PC-3 (cell line): ENCODE data around the gene DUS1L. TPM values are rescaled to one million over a fixed set of nuclear protein-coding genes. Genes with fewer than 3 reads are reported as not detected.

Source experiments
- ATAC-seq: fragments of 200-7000 bp; cut with Tn5 transposase; 2 replicates; pipeline ENCODE4 v1.9.1; 2020; ENCODE audit warnings: mild to moderate bottlenecking, moderate library complexity
- BruUV-seq: library from RNA; stranded (reverse); fragments of 400-500 nt; replicated peaks from 2 replicates; lab custom pipeline; 2021; lab: Mats Ljungman, UMichigan
- CTCF ChIA-PET: fragments of 300-600 bp; sonication (Branson Sonifier 250); formaldehyde crosslinking; loops from one replicate; lab custom pipeline; 2022; ENCODE audit warnings: antibody characterized with exemption; lab: Charles Lee
- POLR2A ChIA-PET: fragments of 300-600 bp; sonication (Branson Sonifier 250); formaldehyde crosslinking; loops from one replicate; lab custom pipeline; 2022; ENCODE audit warnings: antibody characterized with exemption; ENCODE audit not compliant: unreplicated experiment; lab: Charles Lee
- DNase-seq: peaks from one replicate; pipeline ENCODE4 v3.0.0-alpha.2; 2015
- H2AFZ ChIP-seq: fragments of 300-600 bp; sonication (generic); 2 replicates; pipeline ENCODE4 v1.6.0; 2016; ENCODE audit warnings: antibody characterized with exemption, low read length
- H3F3A ChIP-seq: fragments of 300-600 bp; sonication (generic); one replicate; pipeline ENCODE4 v1.6.0; 2017; ENCODE audit warnings: antibody characterized with exemption, low read length, control low read depth, mild to moderate bottlenecking; ENCODE audit not compliant: unreplicated experiment
- H3K27ac ChIP-seq: fragments of 300-600 bp; sonication (generic); 2 replicates; pipeline ENCODE4 v1.5.1; 2016; ENCODE audit warnings: mild to moderate bottlenecking, low read length
- H3K27me3 ChIP-seq: fragments of 300-600 bp; sonication (generic); 2 replicates; pipeline ENCODE4 v1.6.1; 2016; ENCODE audit warnings: low read length, mixed read lengths
- H3K36me3 ChIP-seq: fragments of 300-600 bp; sonication (generic); 2 replicates; pipeline ENCODE4 v1.6.1; 2016; ENCODE audit warnings: low read depth, mixed run types, low read length, mixed read lengths
- H3K4me1 ChIP-seq: fragments of 300-600 bp; sonication (generic); 2 replicates; pipeline ENCODE4 v1.5.1; 2016; ENCODE audit warnings: low read length; ENCODE audit not compliant: insufficient read depth
- H3K4me2 ChIP-seq: fragments of 300-600 bp; sonication (generic); 2 replicates; pipeline ENCODE4 v1.6.0; 2016; ENCODE audit warnings: low read length
- H3K4me3 ChIP-seq: fragments of 300-600 bp; sonication (generic); 2 replicates; pipeline ENCODE4 v1.5.1; 2016; ENCODE audit warnings: mild to moderate bottlenecking, low read length, mixed read lengths
- H3K79me2 ChIP-seq: fragments of 300-600 bp; sonication (generic); 2 replicates; pipeline ENCODE4 v1.6.1; 2017; ENCODE audit warnings: low read length, mixed read lengths
- H3K9ac ChIP-seq: fragments of 300-600 bp; sonication (generic); 2 replicates; pipeline ENCODE4 v1.6.0; 2016; ENCODE audit warnings: mild to moderate bottlenecking, low read length
- H3K9me2 ChIP-seq: fragments of 300-600 bp; sonication (generic); replicated peaks from 2 replicates; pipeline ENCODE4 v1.6.1; 2016; ENCODE audit warnings: mixed run types, low read length, mixed read lengths
- H3K9me3 ChIP-seq: fragments of 300-600 bp; sonication (generic); 2 replicates; pipeline ENCODE4 v1.6.1; 2016; ENCODE audit warnings: low read length, mixed read lengths
- H4K20me1 ChIP-seq: fragments of 300-600 bp; sonication (generic); 2 replicates; pipeline ENCODE4 v1.6.1; 2016; ENCODE audit warnings: low read length, mixed read lengths
- EZH2 ChIP-seq: fragments of 300-600 bp; sonication (generic); IDR thresholded peaks from one replicate; pipeline ENCODE4 v1.6.1; 2017; ENCODE audit warnings: antibody characterized with exemption, mild to moderate bottlenecking, low read length; ENCODE audit not compliant: unreplicated experiment
- EZH2phosphoT487 ChIP-seq: fragments of 300-600 bp; sonication (generic); IDR thresholded peaks from 2 replicates; pipeline ENCODE4 v1.6.1; 2018; ENCODE audit warnings: mild to moderate bottlenecking, antibody characterized with exemption, low read length, borderline replicate concordance
- intact Hi-C: fragments of 100-400 bp; cut with micrococcal nuclease; formaldehyde crosslinking; loops from 2 replicates; pipeline ENCODE4 v1.9.0; 2023
- total RNA-seq: library from RNA; depleted of rRNA; stranded (reverse); fragments of >200 nt; gene quantifications from 2 replicates; pipeline ENCODE4 v1.2.3, GENCODE V29; 2014
- TF ChIP-seq, protein P1 (sequence below): fragments of 300-600 bp; sonication (generic); conservative IDR thresholded peaks from 2 replicates; pipeline ENCODE4 v1.5.1; 2017; ENCODE audit warnings: antibody characterized with exemption, low read depth, mild to moderate bottlenecking, low read length

DUS1L gene
- total RNA-seq, 1 experiment from 2014 or later = 205 TPM

DNA sequence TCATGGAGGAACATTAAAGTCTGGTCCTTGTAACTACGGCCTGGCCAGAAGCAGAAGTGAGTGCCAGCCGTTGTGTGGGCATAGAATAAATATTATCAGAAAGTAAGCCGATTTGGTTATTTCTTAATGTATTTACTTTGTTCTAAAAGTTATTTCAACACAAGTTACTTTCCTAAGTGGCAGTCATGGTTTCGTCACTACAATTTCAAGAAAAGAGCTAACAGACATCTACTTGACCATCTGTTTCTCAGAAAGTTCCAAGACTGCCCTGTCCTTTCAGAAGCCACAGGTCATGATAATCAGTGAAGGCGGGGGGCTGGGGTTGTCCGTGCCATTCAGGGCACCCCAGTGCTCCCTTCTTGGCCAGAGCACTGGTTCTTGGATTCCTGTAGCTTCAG lies 47.3 kb upstream of the DUS1L start:
- intact Hi-C loops = no loop called here
- CTCF ChIA-PET = no interaction called here

DNA sequence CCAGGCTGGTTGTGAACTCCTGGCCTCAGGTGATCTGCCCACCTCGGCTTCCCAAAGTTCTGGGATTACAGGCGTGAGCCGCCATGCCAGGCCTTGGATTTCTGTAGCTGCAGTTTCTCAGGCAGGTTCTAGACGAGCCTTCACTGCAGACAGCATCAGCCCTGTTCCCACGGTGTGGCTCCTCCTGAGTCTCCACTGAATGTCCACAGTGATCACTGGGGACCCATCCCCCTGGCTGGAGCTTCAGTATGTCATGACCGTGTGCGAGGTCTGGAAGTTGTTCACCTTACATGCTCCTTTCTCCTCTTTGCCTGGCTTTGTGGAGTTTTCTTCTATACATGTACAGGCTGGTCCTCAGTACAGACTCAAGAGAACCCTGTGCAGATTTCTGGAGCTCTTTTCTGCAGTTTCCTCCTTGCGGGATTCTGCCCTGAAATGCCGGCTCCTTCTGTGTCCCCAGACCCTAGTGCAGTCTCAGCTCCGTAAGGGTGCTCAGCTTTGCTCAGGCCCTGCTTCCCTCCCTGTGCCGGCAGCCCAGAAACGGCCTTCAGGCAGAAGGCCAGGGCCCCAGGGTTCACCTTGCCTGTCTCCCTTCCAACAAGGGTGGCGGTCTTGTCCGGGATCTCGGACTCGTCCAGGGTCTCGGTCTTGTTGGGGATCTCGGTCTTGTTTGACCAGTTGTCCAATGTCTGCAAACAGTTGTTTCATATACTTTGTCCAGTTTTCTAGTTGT lies 46.7 kb upstream of the DUS1L start:
- no peak overlapping the region for H3K4me3 ChIP-seq
- peaks cover 4% of the 10 kb centered on the region for H3F3A ChIP-seq
- no peak overlapping the region for H3K4me2 ChIP-seq
- CTCF ChIA-PET = no interaction called here
- H3K9ac ChIP-seq = no peak overlapping the region
- H3K27me3 ChIP-seq = no peaks in the 10 kb centered on the region
- H4K20me1 ChIP-seq = no peaks in the 10 kb centered on the region
- TF ChIP-seq, protein P1, sequence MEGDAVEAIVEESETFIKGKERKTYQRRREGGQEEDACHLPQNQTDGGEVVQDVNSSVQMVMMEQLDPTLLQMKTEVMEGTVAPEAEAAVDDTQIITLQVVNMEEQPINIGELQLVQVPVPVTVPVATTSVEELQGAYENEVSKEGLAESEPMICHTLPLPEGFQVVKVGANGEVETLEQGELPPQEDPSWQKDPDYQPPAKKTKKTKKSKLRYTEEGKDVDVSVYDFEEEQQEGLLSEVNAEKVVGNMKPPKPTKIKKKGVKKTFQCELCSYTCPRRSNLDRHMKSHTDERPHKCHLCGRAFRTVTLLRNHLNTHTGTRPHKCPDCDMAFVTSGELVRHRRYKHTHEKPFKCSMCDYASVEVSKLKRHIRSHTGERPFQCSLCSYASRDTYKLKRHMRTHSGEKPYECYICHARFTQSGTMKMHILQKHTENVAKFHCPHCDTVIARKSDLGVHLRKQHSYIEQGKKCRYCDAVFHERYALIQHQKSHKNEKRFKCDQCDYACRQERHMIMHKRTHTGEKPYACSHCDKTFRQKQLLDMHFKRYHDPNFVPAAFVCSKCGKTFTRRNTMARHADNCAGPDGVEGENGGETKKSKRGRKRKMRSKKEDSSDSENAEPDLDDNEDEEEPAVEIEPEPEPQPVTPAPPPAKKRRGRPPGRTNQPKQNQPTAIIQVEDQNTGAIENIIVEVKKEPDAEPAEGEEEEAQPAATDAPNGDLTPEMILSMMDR = no peak
- TF ChIP-seq EZH2 = no peak
- no peak for TF ChIP-seq EZH2phosphoT487
- no TSS peak for BruUV-seq
- no peaks in the 10 kb centered on the region for H3K79me2 ChIP-seq
- no peaks in the 10 kb centered on the region for H3K9me3 ChIP-seq
- POLR2A ChIA-PET = interaction anchor here (0.6 kb wide), 1 partner anchor 45 kb away, joined by 5 read pairs; no protein-coding TSS in a partner anchor
- H3K9me2 ChIP-seq = no peaks in the 10 kb centered on the region
- H3K36me3 ChIP-seq = no peaks in the 10 kb centered on the region
- DNase-seq (no peak), ATAC-seq (no peak)
- H2AFZ ChIP-seq = no peak overlapping the region
- peaks cover 10% of the 10 kb centered on the region for H3K4me1 ChIP-seq
- no peak overlapping the region for H3K27ac ChIP-seq
- intact Hi-C loops = no loop called here

More for the DNA sequence above, 47.3 kb upstream of the DUS1L start:
- H3K4me1 ChIP-seq = peaks cover 10% of the 10 kb centered on the region
- no peaks in the 10 kb centered on the region for H3K9me2 ChIP-seq
- peaks cover 4% of the 10 kb centered on the region for H3F3A ChIP-seq
- H3K27ac ChIP-seq = no peak overlapping the region
- no peak overlapping the region for H3K4me2 ChIP-seq
- no peaks in the 10 kb centered on the region for H3K9me3 ChIP-seq
- no peak overlapping the region for H3K4me3 ChIP-seq
- DNase-seq (no peak), ATAC-seq (no peak)
- H3K9ac ChIP-seq = no peak overlapping the region
- POLR2A ChIA-PET = no interaction called here
- no peaks in the 10 kb centered on the region for H4K20me1 ChIP-seq
- H3K36me3 ChIP-seq = no peaks in the 10 kb centered on the region
- TF ChIP-seq EZH2phosphoT487 (no peak), EZH2 (no peak)
- TF ChIP-seq, protein P1 = no peak
- H2AFZ ChIP-seq = no peak overlapping the region
- BruUV-seq = no TSS peak
- H3K79me2 ChIP-seq = no peaks in the 10 kb centered on the region
- no peaks in the 10 kb centered on the region for H3K27me3 ChIP-seq

DNA sequence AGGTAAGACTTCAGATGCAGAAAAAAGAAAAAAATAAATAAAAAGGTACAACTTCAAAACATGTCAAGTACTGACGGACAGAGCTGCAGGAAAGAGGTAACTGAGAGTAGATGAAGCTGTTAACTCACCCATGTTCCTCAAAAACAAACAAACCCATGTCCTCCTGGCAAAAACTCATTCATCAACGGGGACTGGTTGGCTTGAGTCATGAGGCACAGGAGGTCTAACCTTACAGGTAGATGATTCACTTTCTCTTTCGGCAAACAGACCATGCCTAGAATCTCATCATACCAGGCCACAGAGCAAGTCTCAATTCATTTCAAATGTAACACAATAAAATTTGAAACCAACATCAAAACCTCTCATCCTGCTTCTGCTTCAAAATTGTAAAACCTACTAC lies 44.7 kb upstream of the DUS1L start:
- POLR2A ChIA-PET = no interaction called here
- CTCF ChIA-PET = interaction anchor here (0.6 kb wide), 1 partner anchor 80 kb away, joined by 3 read pairs; no protein-coding TSS in a partner anchor

More for the DNA sequence above, 44.7 kb upstream of the DUS1L start:
- Histone ChIP-seq H3K79me2 (no peaks in the 10 kb centered on the region), H4K20me1 (no peaks in the 10 kb centered on the region), H3K4me2 (peak overlapping the region; percentile 47), H3K9me3 (no peaks in the 10 kb centered on the region), H3K4me3 (no peak overlapping the region), H3K27ac (peak overlapping the region; percentile 72), H3F3A (peaks cover 4% of the 10 kb centered on the region), H3K27me3 (no peaks in the 10 kb centered on the region), H3K9ac (no peak overlapping the region), H3K9me2 (no peaks in the 10 kb centered on the region), H3K4me1 (peaks cover 26% of the 10 kb centered on the region), H3K36me3 (no peaks in the 10 kb centered on the region), H2AFZ (no peak overlapping the region)
- DNase-seq (peak; percentile 94), ATAC-seq (peak; percentile 65)
- intact Hi-C loops = no loop called here
- TF ChIP-seq, protein P1 = no peak
- TF ChIP-seq EZH2phosphoT487 = no peak
- no TSS peak for BruUV-seq
